ENCODE measurements around the gene PEAK3.

Gene PEAK3

GRCh38 chr19:2273356-2274184 lies 8.4 kb downstream of the PEAK3 start:
- peak overlapping the region in 4 of 7 experiments; percentile 28 to 54 (median 44) for H3K4me3 ChIP-seq (ENCODE audit: control insufficient read depth in 1 of 7, extremely low read depth in 1 of 7, insufficient read depth in 4 of 7, low read depth in 2 of 7, low read length in 6 of 7)
- H3K27ac ChIP-seq (ENCODE audit: insufficient read depth in 1 of 2, low read depth in 1 of 2, low read length in 2 of 2, poor library complexity in 1 of 2, severe bottlenecking in 2 of 2), result peak overlapping the region in 1 of 2 experiments; percentile 58
- H3K36me3 ChIP-seq (ENCODE audit: control insufficient read depth in 4 of 4, insufficient read depth in 4 of 4, low read length in 3 of 4), result peaks cover 0 to 41% (median 24%) of the 10 kb centered on the region in 4 experiments
- no peaks in the 10 kb centered on the region for H3K27me3 ChIP-seq (replicated peaks in 2 of 5; ENCODE audit: control insufficient read depth in 4 of 5, insufficient read depth in 5 of 5, low read length in 4 of 5)
- peak; percentile 77 to 82 (median 78) for DNase-seq
- ChIA-PET POLR2A (interaction anchor here (0.6 to 1.8 kb wide), 3 partner anchors 21 to 863 kb away, joined by 3 to 5 read pairs (median 3); no protein-coding TSS in a partner anchor), CTCF (interaction anchor here (0.6 to 6.0 kb wide), 18 partner anchors 9 to 120 kb away, joined by 3 to 44 read pairs (median 4); partner anchors contain the start of genes LSM7, PEAK3, PLEKHJ1 and SPPL2B)
- 20% methylated on average over 45 of the region's 45 CpGs for WGBS (ENCODE audit: insufficient coverage)
- H3K9me3 ChIP-seq (ENCODE audit: control extremely low read depth in 1 of 5, control insufficient read depth in 4 of 5, insufficient read depth in 2 of 5, low read depth in 1 of 5, low read length in 4 of 5), result no peaks in the 10 kb centered on the region
- H3K4me1 ChIP-seq (ENCODE audit: control extremely low read depth in 1 of 4, control insufficient read depth in 4 of 4, insufficient read depth in 4 of 4, low read length in 3 of 4), result peaks cover 5 to 44% (median 40%) of the 10 kb centered on the region in 4 experiments

GRCh38 chr19:2271234-2272103 lies 10.5 kb downstream of the PEAK3 start:
- POLR2A ChIA-PET, result interaction anchor here (0.5 kb wide), 1 partner anchor 330 kb away, joined by 3 read pairs; no protein-coding TSS in a partner anchor
- WGBS (ENCODE audit: insufficient coverage), result 46% methylated on average over 30 of the region's 43 CpGs

DNA sequence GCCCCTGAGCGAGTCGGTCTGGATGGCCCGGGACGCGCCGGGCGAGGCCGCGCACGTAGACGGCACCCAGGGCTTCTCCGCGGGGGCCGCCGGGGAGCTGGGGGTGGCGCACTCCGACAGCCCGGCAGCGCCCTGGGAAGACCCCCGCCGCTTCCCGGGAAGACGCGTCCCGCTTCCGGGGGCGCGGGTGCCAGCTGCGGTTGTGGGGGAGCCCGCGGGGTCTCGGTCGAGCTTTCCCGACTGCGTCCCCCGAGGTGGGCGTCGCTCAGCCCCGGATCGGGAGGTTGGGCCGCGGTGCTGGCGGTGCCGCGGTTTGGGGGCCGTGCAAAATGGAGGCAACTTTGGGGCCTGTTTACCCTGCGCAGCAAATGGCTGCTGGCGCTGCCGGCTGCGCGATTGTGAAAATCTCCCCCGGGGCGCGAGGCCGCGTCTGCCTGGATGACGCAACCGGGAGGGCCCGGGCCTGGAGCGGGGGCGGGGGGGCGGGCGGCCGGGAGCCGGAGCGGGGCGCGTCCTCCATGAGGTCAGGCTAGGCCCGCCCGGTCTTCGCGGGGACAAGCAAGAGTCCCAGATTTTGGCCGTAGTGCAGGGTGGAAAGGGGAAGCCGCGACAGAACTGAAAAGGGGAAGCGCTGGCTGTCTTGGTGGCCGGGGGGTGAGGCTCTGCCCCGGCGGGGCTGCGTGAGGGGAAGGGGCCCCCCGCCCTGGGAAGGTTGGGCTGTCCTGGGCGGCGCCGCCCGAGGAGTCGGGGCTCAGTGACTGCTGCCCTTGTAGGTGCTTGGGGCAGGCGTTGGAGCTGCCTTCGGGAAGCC lies 11.3 kb downstream of the PEAK3 start:
- Histone ChIP-seq H3K4me1 (ENCODE audit: control extremely low read depth in 1 of 4, control insufficient read depth in 4 of 4, insufficient read depth in 4 of 4, low read length in 3 of 4) (peaks cover 8 to 71% (median 63%) of the 10 kb centered on the region in 4 experiments), H3K9me3 (ENCODE audit: control extremely low read depth in 1 of 5, control insufficient read depth in 4 of 5, insufficient read depth in 2 of 5, low read depth in 1 of 5, low read length in 4 of 5) (no peaks in the 10 kb centered on the region), H3K27ac (ENCODE audit: insufficient read depth in 1 of 2, low read depth in 1 of 2, low read length in 2 of 2, poor library complexity in 1 of 2, severe bottlenecking in 2 of 2) (peak overlapping the region; percentile 78 to 90), H3K27me3 (replicated peaks in 2 of 5; ENCODE audit: control insufficient read depth in 4 of 5, insufficient read depth in 5 of 5, low read length in 4 of 5) (no peaks in the 10 kb centered on the region), H3K4me3 (ENCODE audit: control insufficient read depth in 1 of 7, extremely low read depth in 1 of 7, insufficient read depth in 4 of 7, low read depth in 2 of 7, low read length in 6 of 7) (peak overlapping the region; percentile 91 to 99 (median 97)), H3K36me3 (ENCODE audit: control insufficient read depth in 4 of 4, insufficient read depth in 4 of 4, low read length in 3 of 4) (peaks cover 0 to 34% (median 15%) of the 10 kb centered on the region in 4 experiments)
- under 1% methylated on average over 72 of the region's 88 CpGs for WGBS (ENCODE audit: insufficient coverage)
- ChIA-PET CTCF (interaction anchor here (0.6 to 6.0 kb wide), 6 partner anchors 11 to 207 kb away, joined by 3 to 44 read pairs (median 6); partner anchors contain the start of gene PLEKHJ1), POLR2A (interaction anchor here (0.5 to 2.1 kb wide), 3 partner anchors 18 to 329 kb away, joined by 3 to 9 read pairs (median 5); no protein-coding TSS in a partner anchor)
- DNase-seq, result peak; percentile 84 to 95 (median 94)

More at GRCh38 chr19:2271234-2272103, 10.5 kb downstream of the PEAK3 start:
- no peaks in the 10 kb centered on the region for H3K27me3 ChIP-seq (replicated peaks in 2 of 5; ENCODE audit: control insufficient read depth in 4 of 5, insufficient read depth in 5 of 5, low read length in 4 of 5)
- H3K9me3 ChIP-seq (ENCODE audit: control extremely low read depth in 1 of 5, control insufficient read depth in 4 of 5, insufficient read depth in 2 of 5, low read depth in 1 of 5, low read length in 4 of 5), result no peaks in the 10 kb centered on the region
- peaks cover 0 to 40% (median 19%) of the 10 kb centered on the region in 4 experiments for H3K36me3 ChIP-seq (ENCODE audit: control insufficient read depth in 4 of 4, insufficient read depth in 4 of 4, low read length in 3 of 4)
- H3K4me1 ChIP-seq (ENCODE audit: control extremely low read depth in 1 of 4, control insufficient read depth in 4 of 4, insufficient read depth in 4 of 4, low read length in 3 of 4), result peaks cover 8 to 62% (median 57%) of the 10 kb centered on the region in 4 experiments
- peak overlapping the region; percentile 15 to 90 for H3K27ac ChIP-seq (ENCODE audit: insufficient read depth in 1 of 2, low read depth in 1 of 2, low read length in 2 of 2, poor library complexity in 1 of 2, severe bottlenecking in 2 of 2)
- no peak for DNase-seq
- CTCF ChIA-PET, result interaction anchor here (0.7 to 6.0 kb wide), 6 partner anchors 12 to 36 kb away, joined by 3 to 44 read pairs (median 6); partner anchors contain the start of gene PLEKHJ1
- peak overlapping the region in 6 of 7 experiments; percentile 58 to 99 (median 96) for H3K4me3 ChIP-seq (ENCODE audit: control insufficient read depth in 1 of 7, extremely low read depth in 1 of 7, insufficient read depth in 4 of 7, low read depth in 2 of 7, low read length in 6 of 7)

- CTCF ChIA-PET, result interaction anchor here (0.6 to 6.0 kb wide), 4 partner anchors 17 to 208 kb away, joined by 3 to 44 read pairs (median 6); no protein-coding TSS in a partner anchor
- H3K9me3 ChIP-seq (ENCODE audit: control extremely low read depth in 1 of 5, control insufficient read depth in 4 of 5, insufficient read depth in 2 of 5, low read depth in 1 of 5, low read length in 4 of 5), result no peaks in the 10 kb centered on the region
- WGBS (ENCODE audit: insufficient coverage), result under 1% methylated on average over 30 of the region's 30 CpGs
- peak overlapping the region; percentile 78 to 90 for H3K27ac ChIP-seq (ENCODE audit: insufficient read depth in 1 of 2, low read depth in 1 of 2, low read length in 2 of 2, poor library complexity in 1 of 2, severe bottlenecking in 2 of 2)
- H3K4me3 ChIP-seq (ENCODE audit: control insufficient read depth in 1 of 7, extremely low read depth in 1 of 7, insufficient read depth in 4 of 7, low read depth in 2 of 7, low read length in 6 of 7), result peak overlapping the region; percentile 91 to 99 (median 97)
- H3K4me1 ChIP-seq (ENCODE audit: control extremely low read depth in 1 of 4, control insufficient read depth in 4 of 4, insufficient read depth in 4 of 4, low read length in 3 of 4), result peaks cover 8 to 72% (median 64%) of the 10 kb centered on the region in 4 experiments
- peak in 1 of 3 donors; percentile 39 for DNase-seq
- H3K36me3 ChIP-seq (ENCODE audit: control insufficient read depth in 4 of 4, insufficient read depth in 4 of 4, low read length in 3 of 4), result peaks cover 0 to 29% (median 14%) of the 10 kb centered on the region in 4 experiments
- no peaks in the 10 kb centered on the region for H3K27me3 ChIP-seq (replicated peaks in 2 of 5; ENCODE audit: control insufficient read depth in 4 of 5, insufficient read depth in 5 of 5, low read length in 4 of 5)
- POLR2A ChIA-PET, result interaction anchor here (1.1 to 2.1 kb wide), 4 partner anchors 17 to 35 kb away, joined by 4 to 9 read pairs (median 6); partner anchors contain the start of gene PLEKHJ1
These were observed 11.9 kb downstream of the PEAK3 start for GRCh38 chr19:2270157-2270422.

GRCh38 chr19:2269244-2270156 lies 12.5 kb downstream of the PEAK3 start:
- Histone ChIP-seq H3K9me3 (ENCODE audit: control extremely low read depth in 1 of 5, control insufficient read depth in 4 of 5, insufficient read depth in 2 of 5, low read depth in 1 of 5, low read length in 4 of 5) (no peaks in the 10 kb centered on the region), H3K4me1 (ENCODE audit: control extremely low read depth in 1 of 4, control insufficient read depth in 4 of 4, insufficient read depth in 4 of 4, low read length in 3 of 4) (peaks cover 8 to 74% (median 68%) of the 10 kb centered on the region in 4 experiments), H3K27me3 (replicated peaks in 2 of 5; ENCODE audit: control insufficient read depth in 4 of 5, insufficient read depth in 5 of 5, low read length in 4 of 5) (no peaks in the 10 kb centered on the region), H3K36me3 (ENCODE audit: control insufficient read depth in 4 of 4, insufficient read depth in 4 of 4, low read length in 3 of 4) (peaks cover 0 to 27% (median 14%) of the 10 kb centered on the region in 4 experiments), H3K4me3 (ENCODE audit: control insufficient read depth in 1 of 7, extremely low read depth in 1 of 7, insufficient read depth in 4 of 7, low read depth in 2 of 7, low read length in 6 of 7) (peak overlapping the region; percentile 91 to 99 (median 97)), H3K27ac (ENCODE audit: insufficient read depth in 1 of 2, low read depth in 1 of 2, low read length in 2 of 2, poor library complexity in 1 of 2, severe bottlenecking in 2 of 2) (peak overlapping the region; percentile 78 to 90)
- ChIA-PET CTCF (interaction anchor here (0.9 to 6.0 kb wide), 3 partner anchors 16 to 46 kb away, joined by 3 to 44 read pairs (median 6); no protein-coding TSS in a partner anchor), POLR2A (interaction anchor here (0.7 to 2.1 kb wide), 7 partner anchors 17 to 34 kb away, joined by 3 to 9 read pairs (median 5); partner anchors contain the start of gene PLEKHJ1)
- WGBS (ENCODE audit: insufficient coverage), result 1% methylated on average over 72 of the region's 103 CpGs
- DNase-seq, result peak; percentile 95 to 97 (median 97)

All from common myeloid progenitor, CD34-positive (primary cell).